ENCODE data around the gene TMEM151B.
"Not testable (repeated sequence)": the region's sequence is repeated elsewhere in the genome, so short reads cannot be mapped to it uniquely, and the experiment has no call there.

Gene TMEM151B

DNA sequence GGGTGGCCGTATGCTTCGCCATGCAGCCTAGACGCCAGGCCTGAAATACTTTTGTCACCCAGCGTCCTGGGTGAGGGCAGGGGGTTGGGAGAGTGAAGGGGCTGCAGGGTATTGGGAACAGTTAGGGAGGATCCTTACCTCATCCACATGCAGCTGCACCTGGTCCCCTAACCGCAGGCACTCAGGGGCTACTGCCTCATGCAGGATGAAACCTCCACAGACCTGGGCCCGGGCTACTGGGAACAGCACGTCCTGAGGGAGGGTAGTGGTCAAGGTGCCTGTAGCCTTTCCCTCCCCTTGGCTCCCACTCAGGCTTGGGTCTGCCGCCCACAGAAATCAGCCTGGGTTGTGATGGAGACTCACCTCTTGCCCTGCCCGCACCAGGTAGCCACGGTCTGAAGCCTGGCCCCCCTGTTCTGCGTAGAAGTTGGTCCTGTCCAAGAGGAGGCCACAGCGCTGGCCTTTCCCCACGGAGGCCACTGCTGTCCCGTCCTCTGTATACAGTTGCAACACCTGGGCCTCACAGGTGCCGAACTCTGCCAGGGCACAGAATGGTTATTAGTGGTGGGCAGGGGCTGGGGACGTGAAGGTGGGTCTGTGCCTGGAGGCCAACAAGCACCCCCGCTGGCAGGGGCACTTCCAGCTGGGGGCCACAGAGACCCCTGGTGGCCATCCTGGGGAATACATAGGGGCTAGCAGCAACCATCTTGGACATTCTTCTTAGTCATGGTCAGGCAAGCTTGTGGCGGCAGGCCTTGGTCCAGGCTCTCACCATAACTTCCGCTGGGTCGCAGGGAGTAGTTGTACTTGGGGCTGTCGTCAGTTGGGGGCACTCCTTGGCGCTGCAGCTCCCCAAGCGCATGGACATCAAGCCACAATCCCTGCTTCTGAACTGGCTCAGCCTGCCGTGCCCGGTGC is 34.3 kb downstream of the TMEM151B start:
- DNase-seq (ENCODE audit: low spot score) = peak; percentile 41

DNA sequence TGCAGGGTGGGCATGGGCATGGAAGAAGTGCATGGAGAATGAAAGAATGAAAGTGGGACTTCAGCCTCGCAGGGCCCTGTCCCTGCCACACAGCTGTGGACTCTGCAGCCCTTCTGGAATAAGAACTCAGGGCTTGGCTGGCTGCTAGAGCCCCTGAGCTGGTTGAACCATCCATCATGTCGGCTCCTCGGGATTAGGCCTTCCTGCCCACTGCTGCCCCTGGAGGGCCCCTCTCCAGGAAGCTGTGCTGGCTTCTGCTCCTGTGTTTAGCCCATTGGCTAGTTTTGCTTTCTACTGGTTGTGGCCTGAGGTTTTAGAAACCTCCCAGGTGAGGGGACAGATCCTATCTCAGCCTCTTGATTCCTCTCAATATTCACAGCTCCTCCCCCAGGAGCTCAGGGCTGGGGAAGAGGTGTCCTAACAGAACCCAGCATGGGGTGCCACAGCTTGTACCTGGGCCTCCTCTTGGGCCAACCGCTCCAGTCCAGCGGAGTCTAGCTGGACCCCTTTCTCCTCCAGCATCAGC is 35.0 kb downstream of the TMEM151B start:
- DNase-seq (ENCODE audit: low spot score) = no peak

DNA sequence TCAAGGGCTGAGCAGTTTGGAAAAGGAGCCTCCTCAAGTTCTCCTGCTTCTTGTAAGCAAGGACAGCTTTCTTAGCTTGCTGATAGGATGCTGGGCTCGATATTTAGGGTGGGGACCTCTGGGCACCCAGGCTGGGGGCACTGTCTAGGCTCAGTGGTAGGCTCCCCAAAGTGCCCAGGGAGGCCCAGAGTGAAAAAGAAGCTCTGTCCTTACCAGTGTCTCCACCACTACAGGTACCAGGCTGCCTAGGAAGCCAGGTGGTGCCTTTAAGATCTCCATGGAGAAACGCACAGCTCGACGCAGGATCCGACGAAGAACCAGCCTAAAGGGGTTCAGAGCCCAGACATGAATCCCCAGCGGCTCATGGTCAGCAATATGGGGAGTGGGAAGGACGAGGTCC is 36.5 kb downstream of the TMEM151B start:
- no peak for DNase-seq (ENCODE audit: low spot score)

- DNase-seq (ENCODE audit: low spot score) = no peak
Observed at GRCh38 chr6:44307217-44307616, 37.0 kb downstream of the TMEM151B start.

DNA sequence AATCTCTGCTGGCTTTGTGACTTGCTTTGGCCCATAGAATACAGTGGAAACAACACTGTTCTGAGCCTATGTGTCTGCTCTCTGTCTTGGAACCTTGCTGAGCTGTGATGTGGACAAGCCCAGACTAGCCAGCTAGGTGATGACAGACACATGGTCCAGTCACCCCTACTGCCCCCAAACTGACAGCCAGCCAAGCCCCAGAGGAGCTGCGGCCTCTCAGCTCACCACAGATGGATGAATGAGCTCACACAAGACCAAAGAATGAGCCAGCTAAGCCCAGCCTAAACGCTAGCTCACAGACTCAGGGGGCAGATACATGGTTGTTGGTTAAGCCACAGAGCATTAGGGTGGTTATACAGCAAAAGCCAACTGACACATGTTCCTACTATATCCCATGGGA is 38.8 kb downstream of the TMEM151B start:
- DNase-seq (ENCODE audit: low spot score) = no peak

GRCh38 chr6:44309631-44310030 is 39.4 kb downstream of the TMEM151B start:
- DNase-seq (ENCODE audit: low spot score) = no peak

- no peak for DNase-seq (ENCODE audit: low spot score)
Observed at GRCh38 chr6:44310241-44310640, 40.0 kb downstream of the TMEM151B start.

- no peak for DNase-seq (ENCODE audit: low spot score)
Observed at GRCh38 chr6:44311304-44311703, 41.1 kb downstream of the TMEM151B start.

- DNase-seq (ENCODE audit: low spot score) = no peak
Observed at GRCh38 chr6:44311767-44312166, 41.5 kb downstream of the TMEM151B start.

DNA sequence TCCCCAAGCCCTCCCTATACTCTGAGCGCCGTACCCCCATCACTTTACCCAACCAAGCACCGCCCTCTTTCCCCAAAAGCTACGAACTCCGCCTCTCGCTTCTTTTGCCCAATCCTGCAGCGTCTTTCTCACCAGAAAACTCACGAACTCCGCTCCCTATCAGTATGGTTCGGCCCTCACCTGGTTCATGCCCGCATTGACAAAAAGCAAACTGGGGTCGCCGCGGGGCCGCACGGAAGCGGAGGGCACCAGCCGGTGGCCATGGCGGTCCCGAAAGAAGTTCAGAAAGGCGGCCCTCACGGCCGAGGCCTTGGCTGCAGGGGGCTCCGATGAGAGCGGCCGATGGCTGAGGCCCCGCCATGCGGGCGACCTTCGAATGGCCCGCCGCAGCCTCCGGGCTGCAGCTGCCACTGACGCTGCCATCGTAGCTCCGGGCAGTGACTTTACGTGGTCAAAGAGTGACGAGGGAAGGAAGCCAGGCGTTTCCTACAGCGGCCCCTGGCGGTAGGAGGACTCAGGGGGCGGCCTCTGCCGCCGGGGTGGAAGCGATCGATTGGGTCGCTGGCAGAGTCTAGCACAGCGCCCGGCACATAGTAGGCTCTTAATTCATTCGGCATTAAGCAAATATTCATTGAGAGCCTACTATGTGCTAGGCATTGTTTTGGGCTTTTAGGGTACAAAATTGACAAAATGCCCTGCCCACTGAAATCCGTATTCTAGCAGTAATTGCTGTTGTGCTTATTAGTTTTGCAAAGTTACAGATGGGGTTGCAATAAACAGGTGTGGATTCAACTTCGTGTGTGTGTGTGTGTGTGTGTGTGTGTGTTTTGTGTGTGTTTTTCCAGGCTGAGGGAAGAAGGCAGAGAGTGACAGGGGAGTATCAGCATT is 42.9 kb downstream of the TMEM151B start, which contains the start of gene AARS2:
Gene AARS2, minus strand, starts transcription at position 447 of the 888 bp plus-strand sequence. Its CDS starts 24 bp downstream, at position 423.
- peak; percentile 88 for DNase-seq (ENCODE audit: low spot score)

- DNase-seq (ENCODE audit: low spot score) = not testable (repeated sequence)
Observed at GRCh38 chr6:44314657-44315056, 44.4 kb downstream of the TMEM151B start.

DNA sequence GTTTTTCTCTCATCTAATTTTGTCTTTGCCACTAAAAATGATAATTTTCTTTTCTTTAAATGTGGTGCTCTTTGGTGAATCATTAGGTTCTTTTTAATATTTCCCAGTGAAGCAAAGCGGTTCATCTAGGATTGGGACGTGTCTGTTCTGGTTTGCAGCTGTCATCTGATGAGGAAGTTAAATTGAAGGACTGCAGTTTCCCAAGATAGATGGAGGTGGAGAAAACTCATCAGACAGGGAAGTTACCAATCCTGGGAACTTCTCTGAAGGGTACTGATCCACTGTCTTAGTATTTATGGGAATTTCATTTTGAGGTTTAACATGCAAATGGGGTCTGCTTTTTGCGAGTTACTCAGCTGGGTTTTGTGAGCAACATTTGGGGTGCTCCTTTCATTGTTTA is 45.3 kb downstream of the TMEM151B start:
- DNase-seq (ENCODE audit: low spot score) = no peak

- no peak for DNase-seq (ENCODE audit: low spot score)
Observed at GRCh38 chr6:44315951-44316350, 45.7 kb downstream of the TMEM151B start.

DNA sequence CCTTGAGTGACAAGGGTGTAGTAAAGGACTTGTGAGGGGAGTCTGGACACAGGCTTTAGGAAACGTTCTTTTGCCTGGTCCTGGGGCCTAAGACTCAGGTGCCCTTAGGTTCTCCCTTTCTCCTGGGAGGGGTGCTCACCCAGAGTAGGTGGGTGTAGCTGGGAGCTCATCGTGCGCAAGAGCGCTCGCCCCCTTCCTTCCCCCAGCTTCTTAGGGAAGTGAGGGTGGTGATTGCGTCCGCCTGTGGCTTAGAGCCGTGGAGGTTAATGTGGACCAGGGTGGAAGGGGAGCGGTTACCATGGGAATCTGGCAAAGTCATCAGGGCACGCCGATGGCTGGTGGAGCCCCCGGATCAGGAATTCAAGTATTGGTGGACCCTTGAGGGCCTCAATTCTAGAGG is 46.2 kb downstream of the TMEM151B start:
- no peak for DNase-seq (ENCODE audit: low spot score)

GRCh38 chr6:44317136-44317631 is 46.9 kb downstream of the TMEM151B start:
- DNase-seq (ENCODE audit: low spot score) = not testable (repeated sequence)

- DNase-seq (ENCODE audit: low spot score) = no peak
Observed at GRCh38 chr6:44321210-44321609, 51.0 kb downstream of the TMEM151B start.

DNA sequence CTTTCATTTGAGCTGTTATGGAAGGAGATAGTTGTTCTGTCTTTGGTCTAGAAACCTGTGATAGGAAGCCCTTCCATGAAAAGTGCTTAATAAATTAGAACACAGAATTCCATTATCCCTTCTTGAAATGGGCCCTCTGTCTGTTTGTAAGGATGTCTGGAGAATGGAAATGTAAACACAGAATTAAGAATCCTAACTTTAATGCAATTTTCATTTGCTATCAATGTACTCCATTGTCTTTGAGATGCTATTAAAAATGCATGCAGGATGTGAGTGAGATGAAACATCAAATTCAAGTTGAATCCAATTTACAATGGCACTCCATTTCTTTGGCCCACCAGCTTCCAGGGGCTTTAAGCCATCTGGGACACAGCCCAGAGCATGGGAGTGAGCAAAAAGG is 56.8 kb downstream of the TMEM151B start:
- DNase-seq (ENCODE audit: low spot score) = no peak

GRCh38 chr6:44327760-44328159 is 57.5 kb downstream of the TMEM151B start:
- DNase-seq (ENCODE audit: low spot score) = no peak

DNA sequence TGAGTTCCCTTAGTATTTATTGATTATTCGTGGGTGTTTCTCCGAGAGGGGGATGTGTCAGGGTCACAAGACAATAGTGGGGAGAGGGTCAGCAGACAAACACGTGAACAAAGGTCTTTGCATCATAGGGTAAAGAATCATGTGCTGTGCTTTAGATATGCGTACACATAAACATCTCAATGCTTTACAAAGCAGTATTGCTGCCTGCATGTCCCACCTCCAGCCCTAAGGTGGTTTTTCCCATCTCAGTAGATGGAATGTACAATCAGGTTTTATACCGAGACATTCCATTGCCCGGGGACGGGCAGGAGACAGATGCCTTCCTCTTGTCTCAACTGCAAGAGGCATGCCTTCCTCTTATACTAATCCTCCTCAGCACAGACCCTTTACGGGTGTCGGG is 58.0 kb downstream of the TMEM151B start:
- not testable (repeated sequence) for DNase-seq (ENCODE audit: low spot score)

GRCh38 chr6:44329858-44330257 is 59.6 kb downstream of the TMEM151B start:
- DNase-seq (ENCODE audit: low spot score) = no peak

GRCh38 chr6:44332585-44332984 is 62.3 kb downstream of the TMEM151B start:
- DNase-seq (ENCODE audit: low spot score) = no peak

DNA sequence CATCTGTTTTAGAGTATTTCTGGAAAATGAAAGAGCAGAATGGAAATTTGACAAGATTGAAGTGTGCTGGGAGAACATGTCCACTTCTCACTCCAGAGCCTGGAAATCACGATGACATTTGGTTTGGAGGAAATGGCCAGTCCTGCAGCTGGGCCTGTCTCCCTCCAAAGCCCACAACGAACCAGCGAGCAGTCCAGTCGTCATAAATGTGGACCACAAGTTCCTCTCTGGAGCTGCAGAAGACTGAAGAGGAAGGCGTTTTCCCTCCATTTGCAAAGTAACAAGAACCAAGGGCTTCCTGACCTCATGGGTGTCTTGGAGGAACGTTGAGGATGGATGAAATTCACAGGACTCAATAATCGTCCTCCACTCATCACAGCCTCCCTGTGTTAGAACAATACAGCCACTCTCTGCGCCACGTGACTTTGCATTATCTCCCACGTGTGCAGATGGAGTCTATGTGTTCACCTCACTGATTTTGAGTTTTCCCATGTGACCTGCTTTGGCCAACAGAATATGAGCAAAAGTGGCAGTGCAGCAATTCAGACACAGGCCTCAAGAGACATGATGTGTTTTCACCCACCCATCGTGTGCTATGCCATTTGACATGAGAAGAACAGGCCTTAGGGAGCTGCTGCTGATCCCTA is 63.1 kb downstream of the TMEM151B start:
- DNase-seq (ENCODE audit: low spot score) = no peak
